HG03066 (cell line): ENCODE results near the gene PIH1D1.
A peak's percentile ranks its signal among the peaks of the same experiment; 100 is the strongest.
"Not testable (repeated sequence)": the region's sequence is repeated elsewhere in the genome, so short reads cannot be mapped to it uniquely, and the experiment has no call there.

Experiments
- ATAC-seq: cut with Tn5 transposase; IDR thresholded peaks from one replicate; pipeline ENCODE4 v1.9.1; 2021; ENCODE audit warnings: low read depth; ENCODE audit not compliant: unreplicated experiment

The PIH1D1 gene

GRCh38 chr19:49458567-49458903 lies 6.9 kb upstream of the PIH1D1 start:
- ATAC-seq: no peak

- ATAC-seq: no peak
Observed at GRCh38 chr19:49456326-49456725, 4.7 kb upstream of the PIH1D1 start.

DNA sequence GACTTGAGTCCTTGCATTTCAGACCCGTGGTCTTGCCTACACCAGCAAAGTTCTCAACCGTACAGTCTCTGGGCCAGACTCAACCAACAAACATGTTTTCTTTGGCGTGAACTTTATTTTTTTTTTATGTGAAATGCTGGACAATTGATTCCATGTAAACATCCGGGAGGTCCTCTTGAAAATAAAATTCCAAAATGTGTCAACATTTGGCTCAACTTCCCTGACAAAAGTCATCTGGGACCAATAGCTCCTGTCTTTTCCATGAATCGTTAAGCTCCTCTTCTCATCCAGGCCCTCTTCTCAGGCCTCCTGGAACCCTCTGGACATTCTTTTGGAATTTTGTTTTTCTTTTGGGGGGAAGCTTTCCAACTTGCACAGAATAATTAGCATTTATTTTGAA lies 4.2 kb upstream of the PIH1D1 start:
- no peak for ATAC-seq

DNA sequence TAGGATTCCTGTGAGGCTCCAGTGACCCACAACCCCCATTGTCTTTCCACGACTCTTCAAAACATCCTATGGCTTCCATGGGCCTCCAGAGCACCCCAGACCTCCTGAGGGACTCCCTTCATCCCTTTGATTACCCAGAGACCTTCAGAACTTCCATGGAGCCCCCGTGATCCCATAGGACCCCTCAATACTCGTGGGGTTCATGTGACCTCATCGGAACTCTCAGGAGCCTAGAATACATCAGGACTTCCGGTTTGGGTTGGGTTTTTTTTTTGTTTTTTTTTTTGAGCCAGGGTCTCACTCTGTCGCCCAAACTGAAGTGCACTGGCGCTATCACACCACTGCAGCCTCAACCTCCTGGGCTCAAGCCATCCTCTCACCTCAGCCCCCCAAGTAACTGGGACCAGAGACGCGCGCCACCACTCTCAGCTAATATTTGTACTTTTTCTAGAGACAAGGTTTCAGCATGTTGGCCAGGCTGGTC lies 2.2 kb upstream of the PIH1D1 start:
- ATAC-seq: no peak

- ATAC-seq: peak; percentile 82
Observed at GRCh38 chr19:49453013-49453756, 1.6 kb upstream of the PIH1D1 start, which contains the start of gene ALDH16A1. TSS of gene ALDH16A1 (plus strand) at chr19:49453225. CDS start at chr19:49453332, 107 bp downstream.

DNA sequence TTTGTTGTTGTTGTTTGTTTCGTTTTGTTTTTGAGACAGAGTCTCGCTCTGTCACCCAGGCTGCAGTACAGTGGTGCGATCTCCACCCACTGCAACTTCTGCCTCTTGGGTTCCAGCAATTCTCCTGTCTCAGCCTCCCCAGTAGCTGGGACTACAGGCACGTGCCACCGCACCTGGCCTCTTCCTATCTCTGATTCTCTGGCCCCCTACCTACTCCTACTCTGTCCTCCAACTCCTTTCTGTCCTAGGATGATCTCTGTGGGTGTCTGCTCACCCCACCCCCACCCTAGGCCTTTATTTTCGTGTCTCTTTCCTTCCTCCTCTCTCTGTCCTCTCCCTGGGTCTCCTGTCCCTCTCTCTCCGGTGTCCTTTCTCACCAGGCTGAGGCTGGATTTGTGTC lies 1.2 kb downstream of the PIH1D1 start:
- ATAC-seq: no peak

GRCh38 chr19:49448432-49448786 lies 3.2 kb downstream of the PIH1D1 start:
- no peak for ATAC-seq

- no peak for ATAC-seq
Observed at GRCh38 chr19:49447485-49448431, 3.9 kb downstream of the PIH1D1 start.

DNA sequence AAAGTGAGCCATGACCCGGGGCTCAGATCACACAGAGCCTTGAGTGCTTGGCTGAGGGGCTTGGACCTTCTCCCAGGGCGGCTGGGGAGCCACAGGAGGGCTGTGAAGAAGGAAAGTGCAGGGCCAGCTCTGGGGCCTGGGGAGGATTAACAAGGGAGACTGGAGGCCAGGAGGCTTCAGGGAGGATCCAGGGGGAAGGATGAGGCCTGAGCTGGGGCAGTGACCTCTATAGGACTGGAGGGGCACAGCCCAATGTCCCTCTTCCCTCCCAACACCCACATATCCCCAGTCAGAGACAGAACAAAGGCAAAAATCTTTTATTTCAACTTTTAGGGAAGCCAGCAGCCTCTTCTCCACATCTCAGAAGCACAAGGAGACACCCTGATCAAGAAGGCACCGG lies 5.6 kb downstream of the PIH1D1 start:
- ATAC-seq: no peak

DNA sequence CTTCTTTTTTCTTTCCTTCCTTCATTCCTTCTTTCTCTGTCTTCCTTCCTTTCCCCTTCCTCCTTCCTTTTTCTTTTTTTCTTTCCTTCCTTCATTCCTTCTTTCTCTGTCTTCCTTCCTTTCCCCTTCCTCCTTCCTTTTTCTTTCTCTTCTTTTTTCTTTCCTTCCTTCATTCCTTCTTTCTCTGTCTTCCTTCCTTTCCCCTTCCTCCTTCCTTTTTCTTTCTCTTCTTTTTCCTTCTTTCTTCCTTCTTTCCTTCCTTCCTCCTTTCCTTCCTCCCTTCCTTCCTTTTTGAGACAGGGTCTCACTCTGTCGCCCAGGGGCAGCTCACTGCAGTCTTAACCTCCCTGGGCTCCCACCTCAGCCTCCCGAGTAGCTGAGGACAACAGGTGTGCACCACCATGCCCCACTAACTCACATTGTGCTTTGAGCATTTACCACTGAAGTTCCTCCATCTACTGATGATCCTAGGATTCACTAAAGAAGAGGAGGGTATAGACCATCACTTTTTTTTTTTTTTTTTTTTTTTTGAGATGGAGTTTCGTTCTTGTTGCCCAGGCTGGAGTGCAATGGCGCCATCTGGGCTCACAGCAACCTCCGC lies 7.4 kb downstream of the PIH1D1 start:
- ATAC-seq: not testable (repeated sequence)

DNA sequence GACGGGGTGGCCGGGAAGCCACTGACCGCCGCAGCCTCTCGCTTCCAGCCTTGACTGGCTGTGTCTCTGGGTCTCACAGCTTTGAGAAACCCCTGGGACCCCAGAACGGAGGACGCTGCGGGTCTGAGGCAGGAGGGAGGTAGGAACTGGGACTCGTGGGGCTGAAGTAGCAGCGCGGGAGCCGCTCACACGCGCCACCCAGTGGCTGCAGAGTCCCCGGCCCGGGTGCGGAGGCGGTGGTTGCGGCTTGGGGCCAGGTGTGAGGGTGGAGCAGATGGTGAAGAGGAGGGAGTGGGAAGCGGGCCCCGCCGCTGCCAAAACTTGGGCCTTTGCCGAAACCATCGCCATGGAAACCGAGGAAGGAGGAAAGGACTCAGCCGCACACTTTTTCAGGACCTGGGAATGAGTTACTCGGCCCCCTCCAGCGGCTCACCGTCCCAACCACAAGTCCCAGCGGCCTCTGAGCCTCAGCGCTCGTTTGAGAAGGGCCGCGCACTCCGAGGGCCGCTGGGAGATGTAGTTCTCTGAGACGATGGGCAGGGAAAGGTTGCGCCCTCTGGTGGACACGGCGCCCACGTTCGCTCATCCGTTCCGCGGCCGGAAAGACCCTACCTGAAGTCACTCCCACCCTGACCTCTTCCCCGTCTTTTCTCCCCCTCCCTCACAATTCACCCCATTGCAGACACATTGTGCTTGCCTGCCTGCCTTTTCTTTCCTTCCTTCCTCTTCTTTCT lies 8.1 kb downstream of the PIH1D1 start:
- ATAC-seq: peak; percentile 84

DNA sequence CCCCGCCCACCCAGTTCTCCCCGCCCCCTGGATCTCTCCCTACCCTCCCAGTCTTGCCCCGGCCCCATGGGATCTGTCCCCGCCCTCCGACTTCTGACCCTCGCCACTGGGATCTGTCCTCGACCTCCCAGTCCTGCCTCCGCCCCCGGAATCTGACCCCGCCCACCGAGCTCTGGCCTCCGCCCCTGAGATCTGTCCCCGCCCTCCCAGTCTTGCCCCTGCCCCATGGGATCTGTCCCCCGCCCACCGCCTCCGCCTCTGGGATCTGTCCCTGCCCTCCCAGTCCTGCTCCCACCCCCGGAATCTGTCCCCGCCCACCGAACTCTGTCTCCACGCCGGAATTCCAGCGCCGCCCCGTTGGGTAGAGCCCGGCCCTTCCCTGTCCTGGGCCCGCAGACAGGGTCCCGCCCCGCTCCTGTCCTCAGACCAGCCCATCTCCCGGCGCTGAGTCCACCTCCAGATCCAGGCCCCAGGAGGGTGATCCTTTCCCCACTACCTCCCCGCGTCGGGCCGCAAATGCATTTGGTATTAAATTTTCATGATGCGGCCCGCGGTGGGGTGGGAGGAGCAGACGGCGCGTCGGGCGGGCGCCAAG lies 8.7 kb downstream of the PIH1D1 start:
- peak; percentile 9 for ATAC-seq

DNA sequence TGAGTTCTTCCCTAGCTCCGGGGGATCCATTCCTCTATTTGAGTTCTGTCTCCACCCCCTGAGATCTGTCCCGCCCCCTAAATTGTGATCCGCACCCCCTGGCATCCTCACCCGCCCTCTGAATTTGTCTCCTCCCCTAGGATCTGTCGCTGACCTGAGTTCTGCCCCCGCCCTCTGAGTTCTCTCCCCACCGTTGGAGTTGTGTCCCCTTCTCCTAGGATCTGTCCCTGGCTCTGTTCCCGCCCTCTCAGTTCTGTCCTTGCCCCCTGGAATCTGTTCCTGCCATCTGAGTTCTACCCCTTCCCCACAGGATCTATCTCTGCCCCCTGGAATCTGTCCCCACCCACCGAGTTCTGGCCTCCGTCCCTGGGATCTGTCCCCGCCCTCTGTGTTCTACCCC lies 9.3 kb downstream of the PIH1D1 start:
- no peak for ATAC-seq

GRCh38 chr19:49441960-49442350 lies 9.7 kb downstream of the PIH1D1 start:
- no peak for ATAC-seq

GRCh38 chr19:49441210-49441959 lies 10.2 kb downstream of the PIH1D1 start, which contains the start of gene SLC17A7:
TSS of gene SLC17A7 (minus strand) at chr19:49441527. CDS start at chr19:49441379, 148 bp downstream.
- ATAC-seq: no peak

GRCh38 chr19:49440439-49441209 lies 11.0 kb downstream of the PIH1D1 start:
- ATAC-seq: no peak

GRCh38 chr19:49439836-49440235 lies 11.8 kb downstream of the PIH1D1 start:
- ATAC-seq: no peak

GRCh38 chr19:49438261-49438660 lies 13.4 kb downstream of the PIH1D1 start:
- no peak for ATAC-seq

- ATAC-seq: no peak
Observed at GRCh38 chr19:49437231-49437630, 14.4 kb downstream of the PIH1D1 start.
